HG02610 (cell line): ENCODE data around the gene TMEM14A.

Experiments used
- ATAC-seq: cut with Tn5 transposase; IDR thresholded peaks from one replicate; pipeline ENCODE4 v1.9.1; 2021; ENCODE audit warnings: mild to moderate bottlenecking, moderate library complexity; ENCODE audit not compliant: unreplicated experiment

TMEM14A gene

GRCh38 chr6:52670502-52671409 is at the start of gene TMEM14A:
Gene TMEM14A (plus strand): TSS chr6:52671113. CDS start chr6:52677103, 5,990 bp downstream.
- peak; percentile 93 for ATAC-seq

GRCh38 chr6:52621631-52622030 is 49.3 kb upstream of the TMEM14A start:
- no peak for ATAC-seq

GRCh38 chr6:52622810-52623209 is 48.1 kb upstream of the TMEM14A start:
- ATAC-seq: no peak

GRCh38 chr6:52632011-52632410 is 38.9 kb upstream of the TMEM14A start:
- ATAC-seq: no peak

GRCh38 chr6:52634211-52634610 is 36.7 kb upstream of the TMEM14A start:
- no peak for ATAC-seq

GRCh38 chr6:52635049-52635577 is 35.8 kb upstream of the TMEM14A start:
- no peak for ATAC-seq

- no peak for ATAC-seq
These were observed 34.1 kb upstream of the TMEM14A start for GRCh38 chr6:52636830-52637229.

- no peak for ATAC-seq
These were observed 31.4 kb upstream of the TMEM14A start for GRCh38 chr6:52639493-52639892.

- no peak for ATAC-seq
These were observed 30.7 kb upstream of the TMEM14A start for GRCh38 chr6:52640170-52640569.

GRCh38 chr6:52640916-52641315 is 30.0 kb upstream of the TMEM14A start:
- ATAC-seq: no peak

GRCh38 chr6:52641388-52641787 is 29.5 kb upstream of the TMEM14A start:
- ATAC-seq: no peak

GRCh38 chr6:52641826-52642225 is 29.1 kb upstream of the TMEM14A start:
- no peak for ATAC-seq

GRCh38 chr6:52642368-52642767 is 28.5 kb upstream of the TMEM14A start:
- ATAC-seq: no peak

- ATAC-seq: no peak
These were observed 27.8 kb upstream of the TMEM14A start for GRCh38 chr6:52643158-52643557.

- ATAC-seq: no peak
These were observed 26.7 kb upstream of the TMEM14A start for GRCh38 chr6:52644253-52644652.

- no peak for ATAC-seq
These were observed 24.9 kb upstream of the TMEM14A start for GRCh38 chr6:52645976-52646375.

GRCh38 chr6:52647199-52647598 is 23.7 kb upstream of the TMEM14A start:
- no peak for ATAC-seq

GRCh38 chr6:52649536-52650160 is 21.3 kb upstream of the TMEM14A start:
- ATAC-seq: no peak

GRCh38 chr6:52650941-52651340 is 20.0 kb upstream of the TMEM14A start:
- ATAC-seq: no peak

- ATAC-seq: no peak
These were observed 17.8 kb upstream of the TMEM14A start for GRCh38 chr6:52653151-52653550.

GRCh38 chr6:52654007-52654406 is 16.9 kb upstream of the TMEM14A start:
- no peak for ATAC-seq

- ATAC-seq: no peak
These were observed 16.3 kb upstream of the TMEM14A start for GRCh38 chr6:52654592-52654991.
